ENCODE measurements around the gene TLE5.
"Not testable (repeated sequence)": the region's sequence is repeated elsewhere in the genome, so short reads cannot be mapped to it uniquely, and the experiment has no call there.

TLE5 gene

DNA sequence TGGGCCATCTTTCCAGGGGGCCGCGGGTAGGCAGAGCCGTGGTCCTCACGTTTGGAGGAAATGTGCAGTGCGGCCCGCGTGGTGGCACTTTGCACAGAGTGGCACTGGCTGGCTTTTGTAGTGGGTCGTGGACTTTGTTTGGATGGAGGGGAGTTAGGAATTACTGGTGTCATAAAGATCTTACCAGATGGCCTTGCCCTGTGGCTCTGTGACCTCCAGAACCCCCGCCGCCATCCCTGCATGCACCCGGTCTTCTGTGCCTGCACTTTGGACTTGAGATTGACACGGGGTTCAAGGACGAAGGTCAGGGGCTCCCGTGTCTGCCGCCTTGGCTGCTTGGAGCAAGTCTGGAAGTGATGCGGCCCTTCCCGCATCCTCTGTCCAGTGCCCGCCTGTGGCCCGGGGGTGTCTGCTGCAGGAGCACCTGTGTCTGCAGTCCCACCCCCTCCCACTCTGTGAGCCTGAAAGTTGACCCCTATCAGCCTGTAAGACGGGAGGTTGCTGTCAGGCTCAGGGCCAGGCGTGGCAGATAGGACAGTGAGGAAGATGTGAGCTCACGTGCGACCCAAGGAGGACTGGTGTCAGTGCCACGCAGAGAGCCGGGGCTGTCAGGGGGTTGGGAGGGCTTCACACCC is 34.1 kb upstream of the TLE5 start:
- FAIRE-seq = no peak

DNA sequence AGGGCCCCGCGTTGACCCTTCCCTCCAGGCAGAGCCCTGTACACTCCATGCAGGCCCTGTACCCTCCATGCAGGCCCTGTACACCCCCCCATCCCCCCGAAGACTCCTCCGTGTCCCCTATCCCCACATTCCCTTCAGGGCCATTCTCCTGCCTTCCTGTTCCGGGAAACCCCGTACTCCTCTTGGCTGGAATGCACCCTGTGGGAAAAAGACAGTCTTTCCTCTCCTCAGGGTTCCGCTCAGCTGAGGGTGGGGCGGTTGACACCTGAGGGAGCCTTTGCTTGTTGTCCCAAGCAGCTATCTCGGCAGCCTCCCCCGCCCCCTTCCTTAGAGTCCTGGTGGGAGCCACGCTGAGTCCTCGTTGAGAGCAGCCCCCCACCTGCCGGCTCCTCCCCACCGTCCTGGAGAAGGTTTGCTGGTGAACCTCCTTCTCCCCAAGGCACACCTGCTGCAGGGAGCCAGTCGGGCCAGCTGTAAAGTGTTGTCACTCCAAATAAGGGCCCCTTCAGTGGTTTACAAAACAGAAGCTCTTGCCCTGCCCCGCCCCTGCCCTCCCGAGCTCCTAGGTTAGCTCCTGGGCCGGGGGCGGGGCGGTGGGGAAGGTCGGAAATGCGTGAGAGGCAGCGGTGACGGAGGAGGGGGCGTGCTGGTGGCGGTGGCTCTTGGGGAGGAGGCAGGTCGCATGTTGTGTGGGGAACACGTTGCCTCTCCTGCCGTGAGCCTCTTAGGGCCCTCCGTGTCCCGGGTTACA is 33.3 kb upstream of the TLE5 start:
- no peak for FAIRE-seq

DNA sequence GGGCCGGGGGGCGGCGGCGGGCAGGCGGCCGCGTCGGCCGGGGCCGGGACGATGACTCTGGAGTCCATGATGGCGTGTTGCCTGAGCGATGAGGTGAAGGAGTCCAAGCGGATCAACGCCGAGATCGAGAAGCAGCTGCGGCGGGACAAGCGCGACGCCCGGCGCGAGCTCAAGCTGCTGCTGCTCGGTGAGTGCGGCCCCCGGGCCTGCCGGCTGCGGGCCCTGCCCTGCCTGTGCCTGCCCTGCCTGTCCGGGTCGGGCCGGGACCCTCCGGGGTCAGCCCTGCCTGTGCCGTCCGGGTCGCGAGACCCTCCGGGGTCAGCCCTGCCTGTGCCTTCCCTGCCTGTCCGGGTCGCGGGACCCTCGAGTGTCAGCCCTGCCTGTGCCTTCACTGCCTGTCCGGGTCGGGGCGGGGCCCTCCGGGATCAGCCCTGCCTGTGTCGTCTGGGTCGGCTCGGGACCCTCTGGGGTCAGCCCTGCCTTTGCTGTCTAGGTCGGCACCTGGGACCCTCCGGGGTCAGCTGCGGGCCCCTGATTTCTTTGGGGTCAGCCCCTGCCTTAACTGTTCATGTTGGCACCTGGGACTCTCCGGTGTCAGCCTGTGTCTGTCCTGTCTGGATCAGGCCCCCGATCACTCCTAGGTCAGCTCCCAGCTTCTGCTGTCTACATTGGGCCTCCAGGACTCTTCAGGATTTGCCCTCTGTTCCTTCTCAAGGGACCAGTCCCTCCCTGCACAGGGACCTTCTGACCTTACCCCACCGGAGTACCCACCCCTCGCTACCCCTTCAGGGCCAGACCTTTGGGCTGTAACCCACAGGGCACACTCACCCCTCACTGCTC is 32.5 kb upstream of the TLE5 start:
- FAIRE-seq = no peak

DNA sequence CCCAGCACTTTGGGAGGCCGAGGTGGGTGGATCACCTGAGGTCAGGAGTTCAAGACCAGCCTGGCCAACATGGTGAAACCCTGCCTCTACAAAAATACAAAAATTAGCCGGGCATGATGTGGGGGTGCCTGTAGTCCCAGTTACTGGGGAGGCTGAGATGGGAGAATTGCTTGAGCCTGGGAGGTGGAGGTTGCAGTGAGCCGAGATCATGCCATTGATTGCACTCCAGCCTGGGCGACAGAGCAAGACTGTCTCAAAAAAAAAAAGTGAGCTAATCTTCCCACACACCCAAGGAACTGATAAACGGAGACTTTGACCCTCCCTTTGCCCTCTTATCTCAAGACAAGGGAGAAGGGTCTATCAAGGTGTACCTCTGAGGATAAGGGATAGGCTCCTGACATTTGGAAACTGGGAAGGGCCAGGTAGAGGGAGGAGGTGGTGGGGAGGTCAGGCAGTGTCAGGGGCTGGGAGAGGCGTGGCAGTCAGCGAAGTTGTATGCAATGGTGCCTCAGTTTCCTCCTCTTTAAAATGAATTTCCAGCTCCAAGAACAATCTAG is 27.1 kb upstream of the TLE5 start:
- FAIRE-seq = not testable (repeated sequence)

DNA sequence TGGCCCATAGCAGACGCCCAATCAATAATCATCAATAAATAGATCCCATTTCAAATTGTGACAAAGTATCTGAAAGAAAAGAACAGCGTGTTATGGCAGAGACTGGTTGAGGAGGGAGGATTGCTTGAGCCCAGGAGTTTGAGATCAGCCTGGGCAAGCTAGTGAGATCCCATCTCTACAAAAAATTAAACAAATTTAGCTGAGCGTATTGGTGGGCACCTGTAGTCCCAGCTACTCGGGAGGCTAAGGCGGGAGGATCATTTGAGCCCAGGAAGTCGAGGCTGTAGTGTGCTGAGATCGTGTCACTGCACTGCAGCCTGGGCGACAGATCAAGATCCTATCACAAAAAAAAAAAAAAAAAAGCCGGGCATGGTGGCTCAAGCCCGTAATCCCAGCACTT is 25.5 kb upstream of the TLE5 start:
- FAIRE-seq = no peak

DNA sequence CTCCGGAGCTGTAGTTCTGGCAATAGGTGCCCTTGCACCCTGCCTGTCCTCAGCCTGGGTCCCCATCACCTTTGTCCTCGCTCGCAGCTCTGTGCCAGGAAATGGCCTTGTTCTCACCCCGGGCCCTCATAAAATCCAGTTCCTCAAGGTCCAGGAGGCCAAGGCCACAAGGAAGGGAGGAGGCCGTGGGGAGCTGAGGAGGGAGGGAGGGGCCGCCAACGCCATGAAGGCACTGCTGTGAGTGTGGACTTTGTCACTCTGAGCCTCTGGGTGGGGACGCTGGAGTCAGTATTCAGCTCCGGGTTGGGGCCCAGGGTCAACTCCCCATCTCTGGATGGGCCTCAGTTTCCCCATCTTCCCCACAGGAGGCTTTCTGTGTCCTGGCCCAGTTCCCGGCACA is 22.6 kb upstream of the TLE5 start:
- no peak for FAIRE-seq

DNA sequence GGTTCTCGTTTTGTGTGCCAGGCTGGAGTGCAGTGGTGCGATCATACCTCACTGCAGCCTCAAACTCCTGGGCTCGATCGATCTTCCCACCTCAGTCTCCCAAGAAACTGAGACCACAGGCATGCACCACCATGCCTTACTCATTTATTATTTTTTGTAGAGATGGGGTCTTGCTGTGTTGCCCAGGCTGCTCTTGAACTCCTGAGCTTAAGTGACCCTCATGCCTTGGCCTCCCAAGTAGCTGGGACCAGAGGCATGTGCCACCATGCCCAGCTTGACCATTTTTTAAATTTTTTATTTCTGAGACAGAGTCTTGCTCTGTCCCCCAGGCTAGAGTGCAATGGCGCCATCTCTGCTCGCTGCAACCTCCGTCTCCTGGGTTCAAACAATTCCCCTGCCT is 21.7 kb upstream of the TLE5 start:
- no peak for FAIRE-seq

DNA sequence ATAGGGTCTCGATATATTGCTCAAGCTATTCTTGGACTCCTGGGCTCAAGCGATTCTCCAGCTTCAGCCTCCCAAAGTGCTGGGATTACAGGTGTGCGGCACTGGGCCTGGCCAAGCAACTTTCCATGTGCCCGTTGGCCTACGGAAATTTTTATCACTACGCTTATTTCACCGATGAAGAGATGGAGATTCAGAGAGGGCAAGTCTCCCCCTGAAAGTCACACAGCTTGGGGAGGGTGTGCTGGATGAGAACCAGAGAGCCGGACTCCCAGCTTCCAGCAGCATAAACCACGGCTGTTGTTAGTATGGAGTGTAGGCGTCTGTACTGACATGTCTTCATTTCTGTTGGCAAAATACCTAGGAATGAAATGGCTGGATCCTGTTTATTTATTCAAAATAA is 20.0 kb upstream of the TLE5 start:
- FAIRE-seq = no peak

DNA sequence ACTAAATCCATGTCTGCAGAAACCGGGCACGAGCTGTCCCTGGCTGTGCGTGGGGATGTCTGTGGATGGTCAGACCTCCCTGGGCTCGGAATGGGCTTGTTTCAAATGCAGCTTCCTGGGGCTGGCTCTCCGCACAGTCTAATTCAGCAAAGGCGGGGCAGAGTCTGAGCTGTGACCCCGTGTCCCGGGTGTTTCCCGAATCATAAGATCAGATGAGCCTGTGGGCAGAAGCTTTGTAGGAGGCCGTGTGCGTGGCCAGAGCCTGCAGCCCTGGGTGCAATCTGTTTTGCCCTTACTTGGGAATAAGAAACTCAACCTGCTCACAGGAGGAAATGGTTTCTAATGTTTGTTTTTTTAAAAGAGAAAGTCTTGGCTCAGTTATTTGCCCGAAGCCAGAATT is 18.0 kb upstream of the TLE5 start:
- FAIRE-seq = no peak

DNA sequence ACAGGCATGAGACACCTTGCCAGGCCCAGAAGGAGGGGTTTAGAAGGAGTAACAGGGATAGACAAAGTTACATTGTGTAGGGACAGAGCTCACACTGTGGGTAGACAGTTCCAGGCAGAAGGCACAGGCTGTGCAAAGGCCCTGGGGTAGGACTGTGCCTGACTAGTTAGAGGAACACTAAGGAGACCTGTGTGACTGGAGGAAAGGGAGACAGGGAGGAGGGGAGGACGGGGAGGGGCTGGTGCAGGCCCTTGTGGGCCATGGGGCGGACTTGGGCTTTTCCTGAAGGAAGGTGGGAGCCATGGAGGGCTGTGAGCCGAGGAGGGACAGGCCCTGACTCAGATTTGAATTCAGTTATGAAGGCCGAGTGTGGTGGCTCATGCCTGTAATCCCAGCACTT is 17.3 kb upstream of the TLE5 start:
- FAIRE-seq = no peak

DNA sequence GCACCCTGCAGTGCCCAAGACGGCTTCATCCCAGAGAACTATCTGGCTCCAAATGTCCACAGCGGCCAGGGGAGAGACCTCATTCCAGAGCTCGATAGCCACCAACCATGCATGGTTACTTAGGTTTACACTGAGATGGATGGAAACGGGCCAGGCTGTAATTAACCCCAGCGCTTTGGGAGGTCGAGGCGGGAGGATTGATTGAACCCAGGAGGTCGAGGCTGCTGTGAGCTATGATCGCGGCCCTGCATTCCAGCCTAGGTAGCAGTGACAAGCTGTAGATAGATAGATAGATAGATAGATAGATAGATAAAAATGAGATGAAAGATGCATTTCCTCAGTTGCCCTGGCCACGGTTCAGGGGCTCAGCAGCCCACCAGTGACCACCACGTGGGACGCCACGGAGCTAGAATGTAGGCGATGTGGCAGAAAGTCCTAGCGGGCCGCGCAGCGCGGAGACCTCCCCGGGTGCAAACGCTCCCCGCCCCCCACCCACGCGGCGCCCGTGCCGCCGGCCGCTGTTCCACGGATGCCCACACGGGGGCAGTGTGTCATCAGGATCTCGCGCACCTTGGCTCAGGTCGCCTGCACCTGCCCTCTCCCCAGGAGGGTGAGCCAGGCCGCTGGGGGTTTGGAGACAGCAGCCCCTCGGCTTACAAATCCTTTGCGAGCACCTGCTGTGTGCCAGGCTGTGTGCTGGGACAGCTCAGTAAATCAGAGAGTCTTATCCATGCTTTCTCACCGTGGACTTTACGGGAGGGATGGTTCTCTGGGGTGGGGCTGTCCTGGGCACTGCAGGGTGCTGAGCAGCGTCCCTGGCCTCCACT is 13.5 kb upstream of the TLE5 start:
- no peak for FAIRE-seq

DNA sequence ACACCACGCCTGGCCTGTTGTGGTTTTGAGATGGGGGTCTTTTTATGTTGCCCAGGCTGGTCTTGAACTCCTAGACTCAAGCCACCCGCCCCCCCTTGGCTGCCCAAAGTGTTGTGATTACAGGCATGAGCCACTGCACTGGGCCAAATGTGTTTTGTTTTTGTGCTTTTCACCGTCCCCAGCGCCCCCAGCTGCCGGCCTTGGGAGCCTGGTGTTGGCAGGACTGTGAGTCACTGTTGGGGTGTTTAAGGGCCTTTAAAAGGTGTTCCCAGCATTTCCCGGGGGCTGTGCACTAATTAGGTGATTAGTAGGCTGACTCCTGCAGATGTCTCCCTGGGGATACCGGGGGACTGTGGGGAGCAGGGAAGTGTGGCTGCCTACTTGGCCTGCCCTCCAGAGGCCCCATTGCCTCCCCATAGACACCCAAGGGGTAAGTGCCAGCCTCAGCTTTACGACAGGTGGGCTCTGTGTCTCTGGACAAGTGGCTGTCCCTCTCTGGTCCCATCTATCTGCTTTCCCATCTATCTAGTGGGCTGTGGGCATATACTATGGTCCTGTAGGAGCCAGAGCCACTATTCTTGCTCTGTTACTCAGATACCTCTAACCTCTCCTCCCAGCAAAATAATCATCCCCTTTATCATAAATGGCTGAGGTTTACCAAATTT is 11.8 kb upstream of the TLE5 start:
- FAIRE-seq = no peak

DNA sequence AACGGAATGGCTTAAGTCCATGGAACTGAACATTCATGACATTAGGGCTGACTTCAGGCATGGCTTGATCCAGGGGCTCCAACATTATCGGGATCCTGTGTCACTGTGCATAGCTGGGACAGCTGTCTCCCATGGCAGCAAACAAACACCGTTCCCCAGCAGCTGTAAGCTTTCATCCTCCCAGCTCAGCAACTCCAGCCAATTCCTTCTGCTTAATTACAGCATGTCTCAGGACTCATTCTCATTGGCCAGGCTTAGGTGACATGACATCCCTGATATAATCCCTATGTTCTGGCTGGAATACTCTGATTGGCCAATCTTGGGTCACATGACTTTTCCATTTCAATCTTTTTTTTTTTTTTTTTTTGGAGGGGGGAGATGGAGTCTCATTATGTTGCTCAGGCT is 10.9 kb upstream of the TLE5 start:
- FAIRE-seq = no peak

DNA sequence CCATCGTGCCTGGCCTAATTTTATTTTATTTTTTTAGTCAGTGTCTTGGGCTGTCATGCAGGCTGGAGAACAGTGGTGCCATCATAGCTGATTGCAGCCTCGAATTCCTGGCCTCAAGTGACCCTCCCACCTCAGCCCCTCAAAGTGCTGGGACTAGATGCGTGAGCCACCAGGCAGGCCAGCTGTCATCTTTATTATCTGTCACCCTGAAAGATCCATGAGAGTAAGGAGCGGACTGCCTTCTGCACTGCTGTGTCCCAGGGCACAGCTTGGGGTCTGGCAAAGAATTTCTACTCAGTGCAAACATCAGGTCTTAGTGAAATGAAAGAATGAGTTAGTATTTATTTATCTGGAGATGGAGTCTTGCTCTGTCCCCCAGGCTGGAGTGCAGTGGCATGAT is 9.5 kb upstream of the TLE5 start:
- FAIRE-seq = no peak

DNA sequence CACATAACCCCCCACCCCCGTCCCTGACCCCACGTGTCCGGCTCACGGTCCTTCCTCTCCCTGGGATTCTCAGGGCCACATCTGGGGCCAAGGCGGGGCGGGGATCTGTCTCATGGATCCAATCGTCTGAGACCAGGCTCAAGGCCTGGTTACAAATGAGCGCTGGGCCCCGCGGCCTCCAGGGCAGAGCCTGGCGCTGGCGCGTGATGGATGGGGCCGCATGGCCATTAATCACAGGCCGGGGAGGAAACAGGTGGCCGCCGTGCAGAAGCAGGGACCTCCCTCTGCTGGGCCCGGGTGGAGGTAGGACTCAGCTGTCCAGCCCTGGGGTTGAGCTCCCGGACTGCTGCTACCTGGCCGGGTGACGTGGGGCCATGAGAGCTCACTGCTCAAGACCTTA is 5.8 kb upstream of the TLE5 start:
- FAIRE-seq = no peak

DNA sequence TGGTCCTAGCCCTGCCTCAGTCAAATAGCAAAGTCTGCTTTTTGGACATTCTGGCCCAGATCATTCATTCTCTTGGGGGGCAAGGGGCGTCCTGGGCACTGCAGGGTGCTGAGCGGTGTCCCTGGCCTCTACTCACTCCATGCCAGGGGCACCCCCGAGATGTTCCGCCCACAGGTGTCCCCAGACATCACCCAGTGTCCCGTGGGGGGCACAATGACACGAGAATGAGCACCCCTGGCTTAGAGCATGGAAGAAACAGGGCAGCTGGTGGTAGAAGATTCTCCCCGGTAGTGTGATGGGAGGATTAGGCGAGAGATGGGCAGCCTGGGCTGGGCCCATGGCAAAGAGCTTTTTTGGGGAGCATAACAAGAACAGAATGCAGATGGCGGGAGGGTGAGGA is 5.3 kb upstream of the TLE5 start:
- FAIRE-seq = no peak

DNA sequence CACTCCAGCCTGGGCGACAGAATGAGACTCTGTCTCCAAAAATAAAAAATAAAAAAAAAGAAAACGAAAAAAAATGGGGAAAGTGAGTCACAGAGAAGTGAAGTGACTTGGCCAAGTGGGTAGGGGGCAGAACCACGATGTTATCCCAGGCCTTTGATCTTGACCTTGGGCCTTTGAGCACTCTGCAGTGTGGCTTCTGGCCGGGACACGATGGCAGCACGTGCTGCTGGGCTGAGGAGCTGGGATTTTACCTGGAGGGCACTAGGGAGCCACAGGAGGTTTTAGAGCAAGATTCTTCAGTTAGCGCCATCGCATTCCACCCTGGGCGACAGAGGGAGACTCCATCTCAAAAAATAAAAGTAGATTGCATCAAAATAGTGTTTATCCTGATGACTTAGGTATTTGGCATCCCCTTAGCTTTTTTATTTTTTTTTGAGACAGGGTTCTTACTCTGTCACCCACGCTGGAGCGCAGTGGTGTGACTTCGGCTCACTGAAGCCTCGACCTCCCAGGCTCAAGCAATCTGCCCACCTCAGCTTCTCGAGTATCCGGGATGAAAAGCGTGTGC is 4.3 kb upstream of the TLE5 start:
- FAIRE-seq = no peak

DNA sequence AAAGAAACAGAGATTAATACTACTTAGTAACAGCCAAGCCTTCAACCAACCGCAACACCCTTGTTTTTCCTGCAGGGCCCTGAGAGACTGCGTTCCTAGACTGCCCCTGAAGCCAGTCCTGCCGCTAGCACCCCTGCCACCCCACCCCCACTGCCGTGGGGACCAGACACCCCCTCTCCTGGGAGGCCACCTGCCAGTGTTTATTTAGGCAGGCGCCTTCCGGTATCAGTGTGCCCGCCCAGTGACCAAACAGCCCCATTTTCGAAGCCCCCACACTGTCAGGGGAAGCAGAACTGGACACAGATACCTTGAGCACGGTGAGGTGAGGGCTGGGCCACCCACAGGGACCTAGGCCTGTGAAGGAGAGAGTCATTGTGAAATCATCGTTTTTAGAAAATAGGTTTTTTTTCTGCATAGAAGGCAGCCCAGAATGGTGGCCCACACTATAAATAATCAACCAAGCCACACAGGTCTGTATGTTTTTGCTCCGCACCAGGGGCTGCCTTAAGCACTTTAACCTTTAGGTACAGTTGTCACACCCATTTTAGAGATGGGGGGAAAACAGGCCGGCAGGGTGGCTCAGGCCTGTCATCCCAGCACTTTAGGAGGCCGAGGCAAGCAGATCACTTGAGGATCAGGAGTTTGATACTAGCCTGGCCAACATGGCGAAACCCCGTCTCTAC is 3.5 kb upstream of the TLE5 start:
- FAIRE-seq = no peak

DNA sequence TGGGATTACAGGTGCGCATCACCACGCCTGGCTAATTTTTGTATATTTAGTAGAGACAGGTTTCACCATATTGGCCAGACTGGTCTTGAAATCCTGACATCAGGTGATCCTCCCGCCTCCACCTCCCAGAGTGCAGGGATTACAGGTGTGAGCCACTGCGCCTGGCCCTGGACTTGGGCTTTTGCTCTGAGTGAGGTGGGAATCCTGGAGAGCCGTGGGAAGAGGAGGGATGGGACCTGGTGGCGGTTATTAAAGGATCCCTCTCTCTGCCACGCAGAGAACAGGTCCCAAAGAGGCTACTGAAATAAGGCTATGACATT is 1.7 kb upstream of the TLE5 start:
- no peak for FAIRE-seq

DNA sequence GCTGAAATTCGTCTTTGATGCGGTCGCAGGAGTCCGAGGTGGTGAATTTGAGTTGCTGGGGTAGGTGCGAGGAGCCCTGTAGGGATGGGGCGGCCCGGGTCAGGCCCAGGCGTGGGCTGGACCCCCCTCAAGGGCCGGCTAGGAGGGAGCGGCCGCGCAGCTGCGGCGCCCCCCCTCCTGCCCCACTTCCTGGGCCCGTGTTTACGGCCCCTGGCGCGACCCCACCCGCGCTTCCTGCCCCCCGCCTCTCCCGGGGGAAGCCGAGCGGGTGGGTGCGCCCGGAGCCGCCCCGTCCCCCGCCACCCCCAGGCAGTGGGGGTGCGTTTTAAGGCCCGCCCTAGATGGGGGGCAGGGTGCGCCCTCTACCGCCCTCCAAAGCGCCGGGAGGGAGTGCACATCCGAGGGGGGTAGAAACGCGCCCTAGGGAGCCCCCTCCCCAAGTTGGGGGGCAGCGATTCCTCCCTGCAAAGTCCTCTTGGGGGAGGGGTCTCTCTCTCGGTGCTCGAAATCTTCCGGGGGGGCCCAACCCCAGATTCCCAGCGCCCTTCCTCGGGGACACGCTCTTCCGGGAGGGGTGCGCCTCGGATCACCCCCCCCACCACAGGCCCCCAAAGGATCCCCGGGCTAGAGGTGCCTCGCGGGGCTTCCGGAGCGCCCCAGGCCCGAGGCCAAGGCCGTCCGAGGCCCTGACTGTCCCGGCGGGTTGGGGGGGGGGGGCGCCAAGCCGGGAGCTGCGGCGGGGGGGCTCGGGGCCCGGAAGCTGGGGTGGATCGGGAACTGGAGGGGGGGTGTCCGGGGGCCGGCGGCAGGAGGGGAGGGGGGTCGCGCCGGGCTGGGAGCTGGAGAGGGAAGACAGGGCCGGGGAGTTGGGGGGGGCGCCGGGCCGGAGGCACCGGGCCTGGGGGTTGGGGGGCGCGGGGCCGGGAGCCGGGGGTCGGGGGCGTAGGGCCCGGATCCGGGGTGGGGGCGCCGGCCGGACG is 823 bp downstream of the TLE5 start:
- no peak for FAIRE-seq
